Measurements from ENCODE around the gene PCGF3. TPM values are rescaled to one million over a fixed set of nuclear protein-coding genes. Genes with fewer than 3 reads are reported as not detected.

PCGF3 gene
- total RNA-seq, 1 experiment from 2014 or later = 66.3 TPM

GRCh38 chr4:677431-678293 lies 28.0 kb upstream of the PCGF3 start:
- Histone ChIP-seq H2AFZ (ENCODE audit: low read depth, low read length, poor library complexity, severe bottlenecking) (no peak overlapping the region), H3K27me3 (ENCODE audit: insufficient read depth, low read length) (no peaks in the 10 kb centered on the region), H3K79me2 (ENCODE audit: insufficient read depth, low read length) (peaks cover 18% of the 10 kb centered on the region), H3K27ac (ENCODE audit: low read depth, low read length) (peak overlapping the region; percentile 14; the same call in 1 of the 2 replicates), H3K9ac (ENCODE audit: low read length) (peak overlapping the region; percentile 41), H3K4me3 (replicated peaks in 1 of 2; ENCODE audit: low read depth in 1 of 2, low read length in 2 of 2) (peak overlapping the region in 1 of 2 experiments; percentile 17; a peak in 1 of 4 replicates), H4K20me1 (ENCODE audit: insufficient read depth) (no peaks in the 10 kb centered on the region), H3K9me3 (ENCODE audit: control insufficient read depth in 1 of 2, insufficient read depth in 1 of 2, low read depth in 1 of 2, low read length in 2 of 2) (no peaks in the 10 kb centered on the region), H3K4me1 (ENCODE audit: control insufficient read depth in 1 of 2, insufficient read depth in 2 of 2, low read length in 2 of 2) (peaks cover 28 to 60% of the 10 kb centered on the region in 2 experiments), H3K36me3 (ENCODE audit: control insufficient read depth in 1 of 2, insufficient read depth in 2 of 2, low read length in 2 of 2) (peaks cover 0 to 6% of the 10 kb centered on the region in 2 experiments; a peak in 1 of 4 replicates), H3K9me2 (ENCODE audit: insufficient read depth) (no peaks in the 10 kb centered on the region), H3K4me2 (ENCODE audit: low read length) (peak overlapping the region; percentile 60)
- POLR2A ChIA-PET = no interaction called here
- BruUV-seq (replicated peaks) = no TSS peak
- RAD21 ChIA-PET (ENCODE audit: low non-redundant PET in 1 of 2, low total read pairs in 2 of 2, uncharacterized antibody in 2 of 2, unreplicated experiment in 2 of 2) = no interaction called here
- DNase-seq (ENCODE audit: low read depth, low spot score) (peak; percentile 45), ATAC-seq (peak; percentile 53)
- TF ChIP-seq, protein P1, sequence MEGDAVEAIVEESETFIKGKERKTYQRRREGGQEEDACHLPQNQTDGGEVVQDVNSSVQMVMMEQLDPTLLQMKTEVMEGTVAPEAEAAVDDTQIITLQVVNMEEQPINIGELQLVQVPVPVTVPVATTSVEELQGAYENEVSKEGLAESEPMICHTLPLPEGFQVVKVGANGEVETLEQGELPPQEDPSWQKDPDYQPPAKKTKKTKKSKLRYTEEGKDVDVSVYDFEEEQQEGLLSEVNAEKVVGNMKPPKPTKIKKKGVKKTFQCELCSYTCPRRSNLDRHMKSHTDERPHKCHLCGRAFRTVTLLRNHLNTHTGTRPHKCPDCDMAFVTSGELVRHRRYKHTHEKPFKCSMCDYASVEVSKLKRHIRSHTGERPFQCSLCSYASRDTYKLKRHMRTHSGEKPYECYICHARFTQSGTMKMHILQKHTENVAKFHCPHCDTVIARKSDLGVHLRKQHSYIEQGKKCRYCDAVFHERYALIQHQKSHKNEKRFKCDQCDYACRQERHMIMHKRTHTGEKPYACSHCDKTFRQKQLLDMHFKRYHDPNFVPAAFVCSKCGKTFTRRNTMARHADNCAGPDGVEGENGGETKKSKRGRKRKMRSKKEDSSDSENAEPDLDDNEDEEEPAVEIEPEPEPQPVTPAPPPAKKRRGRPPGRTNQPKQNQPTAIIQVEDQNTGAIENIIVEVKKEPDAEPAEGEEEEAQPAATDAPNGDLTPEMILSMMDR (IDR thresholded peaks at IDR 0.05 in 2 of 3, conservative IDR thresholded peaks at IDR 0.05 in 1 of 3; ENCODE audit: borderline replicate concordance in 1 of 3, insufficient read depth in 1 of 3, low read depth in 2 of 3, low read length in 2 of 3) = no peak
- peak; percentile 66 for TF ChIP-seq POLR2AphosphoS5 (IDR thresholded peaks at IDR 0.05; ENCODE audit: low read depth, low read length)
- CTCF ChIA-PET = interaction anchor here (1.0 kb wide), 1 partner anchor 9 kb away, joined by 5 read pairs; no protein-coding TSS in a partner anchor
- intact Hi-C loops (cut with micrococcal nuclease) = loop anchor here (10.0 kb wide), 1 partner anchor 203 kb away; no protein-coding TSS in a partner anchor
